ENCODE measurements around the gene LRP11.

GRCh38 chr6:149856256-149856994 is 7.7 kb downstream of the LRP11 start:
- TF ChIP-seq CTCF (IDR thresholded peaks at IDR 0.05) (no peak), POLR2A (IDR thresholded peaks at IDR 0.05; ENCODE audit: low read depth) (no peak), EP300 (IDR thresholded peaks at IDR 0.05) (no peak)
